CD14-positive monocyte (primary cell): ENCODE data around the gene PLXDC2. TPM values are rescaled to one million over a fixed set of nuclear protein-coding genes. Genes with fewer than 3 reads are reported as not detected.

Experiments
- DNase-seq, 3 donors: peaks; one replicate each; pipeline ENCODE4 v3.0.0-alpha.2; 2011 to 2022
- H2AFZ ChIP-seq: 2 replicates; pipeline ENCODE4 v1.6.0; 2012; ENCODE audit warnings: mild to moderate bottlenecking, low read depth, low read length, inconsistent platforms; ENCODE audit not compliant: insufficient read depth, poor library complexity, severe bottlenecking
- H3K27ac ChIP-seq, 2 donors: 1 replicate in 1 of 2; 2 replicates in 1 of 2; pipeline ENCODE4 v1.5.1; 2012 to 2013; ENCODE audit warnings: low read length in 2 of 2, control low read depth in 1 of 2, inconsistent platforms in 1 of 2, low read depth in 1 of 2, mild to moderate bottlenecking in 1 of 2
- H3K27me3 ChIP-seq, 2 donors: one replicate each; pipeline versions ENCODE4 v1.6.0 to v1.6.1; 2011 to 2013; ENCODE audit warnings: low read length in 2 of 2; ENCODE audit not compliant: control insufficient read depth in 2 of 2, insufficient read depth in 2 of 2
- H3K36me3 ChIP-seq, 2 donors: replicated peaks in 1 of 2; 1 replicate in 1 of 2; 2 replicates in 1 of 2; pipeline versions ENCODE4 v1.5.1 to v1.6.1; 2012 to 2013; ENCODE audit warnings: low read length in 2 of 2, control low read depth in 1 of 2, inconsistent platforms in 1 of 2, mild to moderate bottlenecking in 1 of 2; ENCODE audit not compliant: insufficient read depth in 2 of 2, control insufficient read depth in 1 of 2
- H3K4me1 ChIP-seq, 2 donors: 1 replicate in 1 of 2; 2 replicates in 1 of 2; pipeline versions ENCODE4 v1.5.1 to v1.6.1; 2012 to 2013; ENCODE audit warnings: low read length in 2 of 2, control low read depth in 1 of 2, inconsistent platforms in 1 of 2, mild to moderate bottlenecking in 1 of 2, moderate library complexity in 1 of 2; ENCODE audit not compliant: insufficient read depth in 2 of 2, control insufficient read depth in 1 of 2
- H3K4me2 ChIP-seq: replicated peaks from 2 replicates; pipeline ENCODE3; 2012; ENCODE audit warnings: low read length, moderate library complexity, mild to moderate bottlenecking; ENCODE audit not compliant: poor library complexity, severe bottlenecking; ENCODE audit errors: extremely low read depth
- H3K4me3 ChIP-seq, 3 experiments: fragments of 200-600 bp in 1 of 3; sonication (generic) in 1 of 3; replicated peaks in 1 of 3; 1 replicate in 2 of 3; 2 replicates in 1 of 3; pipeline ENCODE4 v1.5.1; 2011 to 2013; ENCODE audit warnings: low read length in 3 of 3, mild to moderate bottlenecking in 3 of 3, control low read depth in 2 of 3, low read depth in 2 of 3, inconsistent platforms in 1 of 3, moderate library complexity in 1 of 3
- H3K79me2 ChIP-seq: 2 replicates; pipeline ENCODE4 v1.6.0; 2012; ENCODE audit warnings: mild to moderate bottlenecking, control low read depth, inconsistent platforms, low read length, moderate library complexity; ENCODE audit not compliant: insufficient read depth
- H3K9ac ChIP-seq: 2 replicates; pipeline ENCODE4 v1.6.0; 2017; ENCODE audit warnings: low read length, mild to moderate bottlenecking; ENCODE audit not compliant: insufficient read depth, poor library complexity, severe bottlenecking
- H3K9me3 ChIP-seq, 2 donors: replicated peaks in 1 of 2; 1 replicate in 1 of 2; 2 replicates in 1 of 2; pipeline versions ENCODE4 v1.5.1 to v1.6.1; 2012 to 2013; ENCODE audit warnings: low read length in 2 of 2, control low read depth in 1 of 2; ENCODE audit not compliant: control insufficient read depth in 1 of 2, insufficient read depth in 1 of 2
- H4K20me1 ChIP-seq: 2 replicates; pipeline ENCODE4 v1.6.0; 2012; ENCODE audit warnings: mild to moderate bottlenecking, low read length, control low read depth, moderate library complexity; ENCODE audit not compliant: insufficient read depth
- H3K27ac Mint-ChIP-seq, 7 donors: one replicate each; pipeline ENCODE4 v1.8.0; 2020; ENCODE audit warnings: mild to moderate bottlenecking in 7 of 7, mixed read lengths in 7 of 7, moderate library complexity in 6 of 7, inconsistent platforms in 2 of 7
- H3K27me3 Mint-ChIP-seq, 3 donors: one replicate each; pipeline ENCODE4 v1.8.0; 2021 to 2022; ENCODE audit warnings: low read depth in 3 of 3, mild to moderate bottlenecking in 3 of 3, mixed read lengths in 3 of 3, moderate library complexity in 3 of 3, inconsistent platforms in 1 of 3
- H3K36me3 Mint-ChIP-seq, 2 donors: one replicate each; pipeline ENCODE4 v1.8.0; 2020; ENCODE audit warnings: mixed read lengths in 2 of 2, inconsistent platforms in 1 of 2, mild to moderate bottlenecking in 1 of 2
- H3K4me1 Mint-ChIP-seq: one replicate; pipeline ENCODE4 v1.8.0; 2020; ENCODE audit warnings: mild to moderate bottlenecking, mixed read lengths
- H3K4me3 Mint-ChIP-seq, 2 donors: one replicate each; pipeline ENCODE4 v1.8.0; 2020; ENCODE audit warnings: mild to moderate bottlenecking in 2 of 2, mixed read lengths in 2 of 2, moderate library complexity in 1 of 2
- H3K9me3 Mint-ChIP-seq, 7 donors: one replicate each; pipeline ENCODE4 v1.8.0; 2020 to 2022; ENCODE audit warnings: mixed read lengths in 7 of 7, mild to moderate bottlenecking in 6 of 7, moderate library complexity in 6 of 7, inconsistent platforms in 2 of 7
- WGBS: methylation state at CpG from one replicate; pipeline ENCODE4 v1.1.5; 2013; ENCODE audit warnings: missing lambda C conversion rate; ENCODE audit not compliant: insufficient coverage; 5-methylcytosine and 5-hydroxymethylcytosine counted together
- intact Hi-C, 2 donors: fragments of 100-400 bp; cut with micrococcal nuclease; formaldehyde crosslinking; loops; one replicate each; pipeline versions ENCODE4 v1.15.0 to v1.15.1; 2023
- polyA plus RNA-seq, 3 donors: library from polyadenylated mRNA; depleted of rRNA in 1 of 3; unstranded in 2 of 3; stranded (reverse) in 1 of 3; fragments of 300-500 nt in 2 of 3; fragments of >200 nt in 1 of 3; fragmentation: Illumina TruSeq in 2 of 3; gene quantifications; 1 replicate in 2 of 3; 2 replicates in 1 of 3; pipeline ENCODE4 v1.2.3, GENCODE V29; 2012 to 2021
- TF ChIP-seq, protein P1 (sequence below): fragments of 200-600 bp; IDR thresholded peaks from one replicate; pipeline ENCODE4 v1.8.0; 2022; ENCODE audit warnings: antibody characterized with exemption, mild to moderate bottlenecking

The PLXDC2 gene
- polyA plus RNA-seq, 3 donors = 37.5 to 128 (median 93.6) TPM

DNA sequence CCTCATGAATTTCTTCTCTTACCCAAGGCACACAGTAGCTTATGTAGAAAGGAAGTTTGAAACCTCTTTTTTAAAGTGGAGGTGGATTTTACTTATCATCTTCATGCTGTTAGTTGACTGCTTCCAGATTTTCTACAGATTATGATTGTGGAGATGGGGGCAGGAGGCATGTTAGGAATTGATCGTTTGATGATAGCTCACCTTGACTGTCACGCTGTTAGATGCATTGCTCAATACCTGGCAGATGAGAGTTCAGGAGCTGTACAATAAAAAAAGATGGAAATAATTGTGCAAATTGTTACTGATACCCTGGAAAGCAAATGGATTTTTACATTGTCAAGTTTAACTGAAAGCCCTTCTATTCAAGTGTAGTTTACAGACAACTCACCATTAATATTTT, 340.3 kb downstream of the PLXDC2 start:
- peaks cover 0 to 5% (median 1%) of the 10 kb centered on the region in 7 donors for H3K9me3 Mint-ChIP-seq
- H3K4me3 Mint-ChIP-seq = no peak overlapping the region
- no peak overlapping the region for H3K9ac ChIP-seq
- H3K27ac Mint-ChIP-seq = no peak overlapping the region
- no peaks in the 10 kb centered on the region for H3K79me2 ChIP-seq
- peaks cover 0 to 3% (median 0%) of the 10 kb centered on the region in 3 donors for H3K27me3 Mint-ChIP-seq
- no peak overlapping the region for H2AFZ ChIP-seq
- H3K4me1 Mint-ChIP-seq = peaks cover 7% of the 10 kb centered on the region
- H3K4me1 ChIP-seq = no peaks in the 10 kb centered on the region
- H3K9me3 ChIP-seq = no peaks in the 10 kb centered on the region
- no peak for DNase-seq
- no peak overlapping the region for H3K4me2 ChIP-seq
- TF ChIP-seq, protein P1, sequence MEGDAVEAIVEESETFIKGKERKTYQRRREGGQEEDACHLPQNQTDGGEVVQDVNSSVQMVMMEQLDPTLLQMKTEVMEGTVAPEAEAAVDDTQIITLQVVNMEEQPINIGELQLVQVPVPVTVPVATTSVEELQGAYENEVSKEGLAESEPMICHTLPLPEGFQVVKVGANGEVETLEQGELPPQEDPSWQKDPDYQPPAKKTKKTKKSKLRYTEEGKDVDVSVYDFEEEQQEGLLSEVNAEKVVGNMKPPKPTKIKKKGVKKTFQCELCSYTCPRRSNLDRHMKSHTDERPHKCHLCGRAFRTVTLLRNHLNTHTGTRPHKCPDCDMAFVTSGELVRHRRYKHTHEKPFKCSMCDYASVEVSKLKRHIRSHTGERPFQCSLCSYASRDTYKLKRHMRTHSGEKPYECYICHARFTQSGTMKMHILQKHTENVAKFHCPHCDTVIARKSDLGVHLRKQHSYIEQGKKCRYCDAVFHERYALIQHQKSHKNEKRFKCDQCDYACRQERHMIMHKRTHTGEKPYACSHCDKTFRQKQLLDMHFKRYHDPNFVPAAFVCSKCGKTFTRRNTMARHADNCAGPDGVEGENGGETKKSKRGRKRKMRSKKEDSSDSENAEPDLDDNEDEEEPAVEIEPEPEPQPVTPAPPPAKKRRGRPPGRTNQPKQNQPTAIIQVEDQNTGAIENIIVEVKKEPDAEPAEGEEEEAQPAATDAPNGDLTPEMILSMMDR = no peak
- H3K4me3 ChIP-seq = no peak overlapping the region
- whole genome bisulfite sequencing = 100% methylated on average over 2 of the region's 2 CpGs
- H4K20me1 ChIP-seq = peaks cover 87% of the 10 kb centered on the region
- no peak overlapping the region for H3K27ac ChIP-seq
- no peaks in the 10 kb centered on the region for H3K27me3 ChIP-seq
- H3K36me3 ChIP-seq = peaks cover 12 to 46% of the 10 kb centered on the region in 2 donors
- intact Hi-C loops = no loop called here
- peaks cover 39 to 40% of the 10 kb centered on the region in 2 donors for H3K36me3 Mint-ChIP-seq

DNA sequence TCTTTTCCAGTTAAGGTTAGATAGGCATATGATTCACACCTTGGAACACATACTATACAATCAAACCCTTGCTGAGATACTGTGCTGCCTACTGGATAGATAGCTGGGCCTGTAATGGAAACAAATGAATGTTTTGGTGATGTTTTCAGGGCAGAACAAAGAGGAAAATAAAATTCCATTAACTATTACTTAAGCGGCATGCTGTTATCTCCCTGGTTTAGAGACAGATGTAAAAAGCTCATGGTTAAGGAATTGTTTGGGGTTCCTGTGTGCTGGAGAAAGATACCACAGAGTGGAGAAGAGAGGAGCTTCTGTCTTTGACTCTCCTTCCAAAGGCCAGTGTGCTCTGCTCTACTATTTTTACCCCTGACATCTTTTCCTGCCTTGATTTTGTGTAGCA, 341.1 kb downstream of the PLXDC2 start:
- Mint-ChIP-seq H3K27me3 (peaks cover 0 to 7% (median 0%) of the 10 kb centered on the region in 3 donors), H3K4me1 (peaks cover 3% of the 10 kb centered on the region), H3K4me3 (no peak overlapping the region), H3K9me3 (peaks cover 0 to 6% (median 1%) of the 10 kb centered on the region in 7 donors), H3K36me3 (peaks cover 44 to 45% of the 10 kb centered on the region in 2 donors), H3K27ac (no peak overlapping the region)
- intact Hi-C loops = no loop called here
- H3K4me1 ChIP-seq = no peaks in the 10 kb centered on the region
- H3K9ac ChIP-seq = no peak overlapping the region
- no peak overlapping the region for H3K4me3 ChIP-seq
- TF ChIP-seq, protein P1 = no peak
- no peaks in the 10 kb centered on the region for H3K79me2 ChIP-seq
- H3K4me2 ChIP-seq = no peak overlapping the region
- no peaks in the 10 kb centered on the region for H3K27me3 ChIP-seq
- H2AFZ ChIP-seq = no peak overlapping the region
- no peak for DNase-seq
- H3K36me3 ChIP-seq = peaks cover 12 to 46% of the 10 kb centered on the region in 2 donors
- peaks cover 83% of the 10 kb centered on the region for H4K20me1 ChIP-seq
- no CpG with 5 or more reads among the region's 1 CpG for whole genome bisulfite sequencing
- no peak overlapping the region for H3K27ac ChIP-seq
- H3K9me3 ChIP-seq = no peaks in the 10 kb centered on the region
